ENCODE data around the gene DERL3.

DERL3 gene

DNA sequence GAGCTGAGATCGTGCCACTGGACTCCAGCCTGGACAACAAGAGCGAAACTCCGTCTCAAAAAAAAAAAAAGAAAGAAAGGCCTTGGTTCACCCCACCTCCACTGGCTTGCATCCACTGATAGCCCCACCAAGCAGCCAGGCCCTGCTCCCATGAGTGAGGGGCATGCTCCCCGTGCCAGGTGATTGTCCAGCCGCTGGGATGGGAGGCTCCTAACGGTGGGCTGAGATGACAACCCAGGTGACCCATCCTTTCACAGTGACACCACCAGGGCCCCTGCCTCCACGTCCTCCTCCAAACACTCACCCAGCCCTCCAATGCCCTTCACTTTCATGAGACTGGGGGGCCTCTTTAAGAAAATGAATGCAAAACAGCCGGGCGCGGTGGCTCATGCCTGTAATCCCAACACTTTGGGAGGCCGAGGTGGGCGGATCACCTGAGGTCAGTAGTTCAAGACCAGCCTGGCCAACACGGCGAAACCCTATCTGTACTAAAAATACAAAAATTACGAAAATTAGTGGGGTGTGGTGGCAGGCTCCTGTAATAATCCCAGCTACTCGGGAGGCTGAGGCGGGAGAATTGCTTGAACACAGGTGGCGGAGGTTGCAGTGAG, 8.6 kb upstream of the DERL3 start:
- no peak for DNase-seq

GRCh38 chr22:23846081-23846469, 7.3 kb upstream of the DERL3 start:
- DNase-seq = no peak

DNA sequence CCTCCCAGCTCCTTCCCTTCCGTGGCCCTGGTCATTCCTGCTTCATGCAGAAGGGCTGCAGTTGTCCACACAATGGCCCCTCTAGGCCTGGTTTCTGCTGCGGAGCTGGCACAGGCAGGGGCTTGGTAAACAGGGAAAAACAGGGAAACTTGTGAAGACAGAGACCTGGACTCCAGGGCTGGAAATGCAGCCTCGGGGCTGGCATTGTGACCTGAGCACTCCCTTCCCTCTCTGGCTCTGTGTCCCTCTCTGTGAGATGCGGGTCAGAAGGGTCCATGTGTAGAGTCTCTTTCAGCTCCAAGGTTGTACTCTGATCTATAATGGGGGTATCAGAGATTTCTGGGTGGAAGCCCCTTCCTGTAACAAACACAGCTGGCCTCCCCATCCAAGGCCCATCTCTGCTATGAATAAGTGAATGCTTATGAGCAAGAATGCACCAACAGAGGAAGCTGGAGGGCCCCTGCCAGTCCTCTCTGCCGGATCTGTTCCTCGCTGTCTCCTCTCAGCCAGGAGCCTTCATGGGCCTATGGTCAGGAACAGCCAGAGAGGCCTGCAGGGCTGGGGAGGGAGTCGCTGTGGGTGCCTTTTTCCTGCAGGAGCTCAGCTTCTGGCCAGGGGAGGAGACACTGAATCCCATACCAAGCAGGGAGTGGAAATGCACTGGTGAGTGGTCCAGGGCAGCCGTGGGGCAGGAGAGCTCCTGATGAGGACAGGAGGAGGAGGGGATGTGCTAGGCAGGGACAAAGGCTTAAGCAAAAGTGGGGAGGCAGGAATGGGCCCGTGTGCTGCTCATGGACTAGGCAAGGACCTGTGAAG, 6.7 kb upstream of the DERL3 start:
- DNase-seq = no peak

GRCh38 chr22:23844739-23845202, 6.0 kb upstream of the DERL3 start:
- DNase-seq = no peak

GRCh38 chr22:23842599-23842998, 3.8 kb upstream of the DERL3 start:
- no peak for DNase-seq

DNA sequence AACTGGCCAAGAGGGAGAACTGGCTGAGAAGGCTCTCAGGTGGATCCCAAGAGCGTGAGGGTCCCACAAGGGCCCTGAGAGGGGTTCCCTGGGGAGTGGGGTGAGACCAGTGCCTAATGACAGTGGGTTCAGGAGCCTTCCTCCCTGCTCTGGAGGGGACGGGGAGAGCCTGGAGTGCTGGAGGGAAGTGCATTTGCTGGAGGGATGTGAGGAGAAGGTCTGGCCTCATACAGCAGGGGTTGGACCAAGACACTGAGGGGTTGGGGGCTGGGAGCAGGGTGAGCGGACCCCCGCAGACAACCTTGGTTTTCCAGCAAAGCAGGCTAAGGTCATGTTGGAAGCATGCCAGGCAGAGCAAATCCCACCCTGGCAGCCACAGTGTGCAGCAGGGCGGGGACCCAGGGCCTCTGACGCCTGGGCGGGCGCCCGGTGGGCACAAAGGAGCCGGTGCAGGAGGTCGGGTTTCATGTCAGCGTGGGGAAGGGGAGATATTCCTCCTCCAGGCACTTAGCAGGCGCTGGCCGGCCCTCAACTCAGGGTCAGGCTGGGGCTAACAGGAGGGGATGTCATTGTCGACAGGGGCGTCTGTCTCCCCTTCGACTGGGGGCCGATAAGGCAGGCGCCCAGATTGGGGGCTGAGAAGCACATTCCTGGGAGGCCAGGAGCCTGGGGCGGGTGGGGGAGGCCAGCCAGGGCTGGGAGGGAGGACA, 3.1 kb upstream of the DERL3 start:
- no peak for DNase-seq

GRCh38 chr22:23841292-23841691, 2.5 kb upstream of the DERL3 start:
- DNase-seq = no peak

DNA sequence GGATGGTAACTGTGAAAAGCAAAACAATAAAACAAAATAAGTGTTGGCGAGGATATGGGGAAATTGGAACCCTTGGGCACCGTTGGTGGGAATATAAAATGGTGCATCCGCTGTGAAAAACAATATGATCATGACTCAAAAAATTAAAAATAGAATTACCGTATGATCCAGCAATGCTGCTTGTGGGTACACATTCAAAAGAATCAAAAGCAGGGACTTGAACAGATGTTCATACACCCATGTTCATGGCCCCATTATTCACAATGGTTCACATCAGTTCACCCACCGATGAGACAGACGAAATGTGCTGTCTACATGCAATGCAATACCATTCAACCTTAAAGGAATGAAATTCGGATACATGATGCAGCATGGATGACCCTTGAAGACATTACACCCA, 1.2 kb upstream of the DERL3 start:
- no peak for DNase-seq

DNA sequence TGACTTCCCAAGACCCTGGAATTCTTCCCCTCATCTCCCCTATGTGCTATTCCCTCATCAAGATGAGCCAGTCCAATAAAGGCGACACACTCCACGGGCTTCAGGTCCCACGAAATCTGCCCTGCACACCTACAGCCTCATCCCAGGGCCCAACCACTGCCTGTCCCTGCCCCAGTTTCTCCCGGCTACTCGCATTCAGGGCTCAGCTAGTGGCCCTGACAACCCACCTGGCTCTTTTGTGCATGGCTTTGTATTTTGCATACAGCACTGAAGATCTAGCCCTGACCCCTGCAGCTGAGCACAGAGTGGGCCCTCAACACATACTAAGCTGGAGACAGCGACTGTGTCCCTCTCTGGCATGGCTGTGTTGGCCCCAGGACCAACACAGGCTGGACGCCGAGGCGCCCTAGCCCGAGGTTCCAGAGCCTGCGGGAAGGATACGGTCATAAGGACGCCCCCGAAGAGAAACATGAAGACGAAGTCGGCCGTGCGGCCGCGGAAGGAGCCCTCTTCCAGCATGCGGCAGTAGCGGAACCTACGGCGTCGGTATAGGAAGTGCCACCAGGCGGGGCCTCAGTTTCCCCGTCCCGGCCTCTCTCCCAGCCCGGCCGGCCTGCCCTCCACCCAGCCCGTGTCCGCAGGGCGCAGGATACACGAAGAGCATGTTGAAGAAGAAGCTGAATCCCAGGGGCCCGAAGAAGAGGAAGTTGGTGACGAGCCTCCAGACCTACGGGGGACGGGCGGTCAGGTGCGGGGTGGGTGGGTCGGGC, 710 bp downstream of the DERL3 start:
- DNase-seq = no peak

DNA sequence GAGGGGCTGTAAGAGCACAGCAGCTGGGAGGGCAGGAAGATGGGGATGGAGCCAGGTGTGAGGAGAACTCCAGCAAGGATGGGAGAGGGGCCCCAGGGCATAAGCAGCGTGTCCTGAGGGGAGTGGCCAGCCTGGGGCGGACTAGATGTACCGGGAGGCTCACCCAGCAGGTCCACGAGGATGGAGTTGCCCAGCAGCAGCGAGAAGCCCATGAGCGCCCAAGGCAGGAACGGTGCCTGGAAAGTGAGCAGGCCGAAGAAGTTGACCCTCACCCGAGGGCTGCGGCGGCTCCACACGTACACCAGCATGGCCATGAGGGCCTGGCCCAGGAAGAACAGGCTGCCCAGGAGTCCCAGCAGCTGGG, 1.3 kb downstream of the DERL3 start:
- no peak for DNase-seq

- DNase-seq = no peak
Measured at GRCh38 chr22:23836692-23837495, 1.9 kb downstream of the DERL3 start.

DNA sequence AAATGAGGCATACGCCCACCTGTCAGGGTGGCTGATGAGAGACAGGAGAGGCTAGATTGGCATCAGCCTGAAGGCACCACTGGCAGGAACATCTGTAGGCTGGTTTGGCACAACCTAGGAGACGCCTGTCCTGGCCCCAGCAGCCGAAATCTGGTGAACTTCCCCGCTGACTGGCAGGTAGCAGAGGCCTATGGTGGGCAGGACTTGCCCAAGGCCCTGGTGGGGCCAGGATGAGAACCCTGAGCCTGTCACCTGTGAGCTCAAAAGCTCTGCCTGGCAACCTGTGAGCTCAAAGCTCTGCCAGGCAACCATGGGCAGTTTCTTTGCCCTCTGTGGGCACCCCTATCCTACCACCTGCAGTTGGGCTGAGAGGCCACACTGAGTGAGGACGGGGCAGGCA, 2.5 kb downstream of the DERL3 start:
- DNase-seq = no peak

- DNase-seq = no peak
Measured at GRCh38 chr22:23835484-23836144, 3.2 kb downstream of the DERL3 start.

DNA sequence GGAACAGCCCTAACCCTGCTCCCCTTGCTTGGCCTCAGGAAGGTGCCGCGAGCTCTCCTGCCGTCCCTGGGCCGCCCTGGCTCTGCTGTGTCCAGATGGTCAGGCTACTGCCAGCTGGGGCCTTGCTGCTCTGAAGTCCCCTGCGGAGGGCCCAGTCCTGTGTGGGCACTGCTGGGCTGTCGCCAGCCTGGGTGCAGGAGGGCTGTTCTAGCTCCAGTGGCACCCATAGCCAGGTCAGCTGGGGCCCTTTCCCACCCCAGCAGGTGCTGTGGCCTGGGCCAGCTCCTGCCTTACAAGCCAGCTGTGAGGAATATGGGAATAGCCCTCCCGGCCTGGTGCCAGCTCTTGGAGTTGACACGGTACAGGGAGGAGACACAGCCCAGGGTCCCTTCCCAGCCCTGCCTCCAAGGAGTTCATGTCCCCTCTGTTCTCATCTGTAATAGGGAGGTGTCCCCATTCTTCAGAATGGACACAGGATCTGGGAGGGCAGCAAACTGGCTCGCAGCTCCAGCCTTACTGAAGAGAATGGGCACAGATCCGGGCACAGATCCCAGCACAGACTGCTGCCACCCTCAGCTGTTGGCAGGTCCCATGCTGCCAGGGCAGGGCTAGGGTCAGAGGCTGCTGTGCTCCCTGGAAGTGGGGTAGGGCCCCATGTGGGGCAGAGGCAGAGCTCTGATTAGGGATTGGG, 3.9 kb downstream of the DERL3 start:
- no peak for DNase-seq

- DNase-seq = no peak
Measured at GRCh38 chr22:23834406-23834792, 4.4 kb downstream of the DERL3 start.

DNA sequence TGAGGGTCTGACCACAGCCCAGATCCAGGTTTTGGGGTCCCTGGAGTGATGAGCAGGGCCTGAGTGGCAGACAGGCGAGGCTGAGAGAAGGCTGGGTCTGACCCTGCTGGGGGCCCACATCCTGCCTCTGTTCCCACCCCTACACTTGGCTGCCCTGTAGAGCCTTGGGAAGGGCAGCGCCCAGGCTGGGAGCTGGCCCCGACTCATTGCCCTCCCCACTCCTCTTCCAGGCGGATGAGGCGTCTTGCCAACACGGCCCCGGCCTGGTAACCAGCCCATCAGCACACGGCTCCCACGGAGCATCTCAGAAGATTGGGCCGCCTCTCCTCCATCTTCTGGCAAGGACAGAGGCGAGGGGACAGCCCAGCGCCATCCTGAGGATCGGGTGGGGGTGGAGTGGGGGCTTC, 4.9 kb downstream of the DERL3 start:
- no peak for DNase-seq

GRCh38 chr22:23833017-23833751, 5.6 kb downstream of the DERL3 start:
- DNase-seq = no peak

GRCh38 chr22:23832226-23833016, 6.4 kb downstream of the DERL3 start:
- DNase-seq = no peak

DNA sequence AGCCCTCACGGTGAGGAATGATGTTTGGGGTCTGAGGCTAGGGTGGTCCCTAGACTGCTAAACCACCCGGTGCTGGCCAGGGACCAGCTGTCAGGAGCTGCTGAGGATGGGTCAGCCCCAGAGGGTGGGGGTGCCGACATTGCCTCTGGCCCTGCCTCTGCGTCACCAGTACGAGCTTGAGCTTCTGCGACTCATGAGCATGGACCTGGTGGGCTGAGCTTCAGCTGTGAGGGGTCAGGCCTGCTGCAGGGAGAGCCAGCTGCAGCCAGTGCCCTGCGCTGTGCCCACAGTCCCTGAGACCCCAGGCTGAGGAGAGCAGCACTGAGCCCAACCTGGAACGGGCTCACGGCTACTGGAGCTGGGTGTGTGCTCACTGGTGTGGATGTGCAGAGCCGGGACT, 7.0 kb downstream of the DERL3 start:
- DNase-seq = no peak

- no peak for DNase-seq
Measured at GRCh38 chr22:23831261-23831660, 7.5 kb downstream of the DERL3 start.
